Measurements from ENCODE around the gene XXYLT1. TPM values are rescaled to one million over a fixed set of nuclear protein-coding genes. Genes with fewer than 3 reads are reported as not detected.
"Not testable (repeated sequence)": the region's sequence is repeated elsewhere in the genome, so short reads cannot be mapped to it uniquely, and the experiment has no call there.

Gene XXYLT1
- total RNA-seq, 2 experiments from 2014 or later = 5.4 to 5.7 TPM

GRCh38 chr3:195040094-195040493, 230.9 kb downstream of the XXYLT1 start:
- DNase-seq (no peak), ATAC-seq (no peak)
- Mint-ChIP-seq H3K4me1 (no peaks in the 10 kb centered on the region), H3K36me3 (ENCODE audit: low read depth) (no peaks in the 10 kb centered on the region), H3K9me3 (ENCODE audit: low read depth) (no peaks in the 10 kb centered on the region), H3K27ac (no peak overlapping the region), H3K27me3 (no peaks in the 10 kb centered on the region), H3K4me3 (no peak overlapping the region)
- ChIA-PET CTCF (interaction anchor here (0.6 kb wide), 1 partner anchor 519 kb away, joined by 3 read pairs; no protein-coding TSS in a partner anchor), POLR2A (no interaction called here)
- intact Hi-C loops (cut with DNase I, micrococcal nuclease) = no loop called here

GRCh38 chr3:195039180-195039843, 231.6 kb downstream of the XXYLT1 start:
- no peak for DNase-seq
- Mint-ChIP-seq H3K27me3 (no peaks in the 10 kb centered on the region), H3K4me1 (no peaks in the 10 kb centered on the region), H3K27ac (no peak overlapping the region), H3K36me3 (ENCODE audit: low read depth) (no peaks in the 10 kb centered on the region), H3K4me3 (no peak overlapping the region), H3K9me3 (ENCODE audit: low read depth) (no peaks in the 10 kb centered on the region)
- no peak for ATAC-seq
- POLR2A ChIA-PET = no interaction called here
- intact Hi-C loops (cut with DNase I, micrococcal nuclease) = no loop called here
- CTCF ChIA-PET = interaction anchor here (1.4 kb wide), 1 partner anchor 9 kb away, joined by 4 read pairs; no protein-coding TSS in a partner anchor

- H3K9me3 Mint-ChIP-seq (ENCODE audit: low read depth) = no peaks in the 10 kb centered on the region
- ChIA-PET CTCF (no interaction called here), POLR2A (no interaction called here)
- H3K4me3 Mint-ChIP-seq = no peak overlapping the region
- H3K27ac Mint-ChIP-seq = no peak overlapping the region
- ATAC-seq (no peak), DNase-seq (no peak)
- no peaks in the 10 kb centered on the region for H3K27me3 Mint-ChIP-seq
- intact Hi-C loops (cut with DNase I, micrococcal nuclease) = no loop called here
- H3K4me1 Mint-ChIP-seq = no peaks in the 10 kb centered on the region
- H3K36me3 Mint-ChIP-seq (ENCODE audit: low read depth) = no peaks in the 10 kb centered on the region
Measured at GRCh38 chr3:195038161-195038560, 232.8 kb downstream of the XXYLT1 start.

- POLR2A ChIA-PET = not testable (repeated sequence)
Measured at GRCh38 chr3:195037586-195037985, 233.4 kb downstream of the XXYLT1 start.

GRCh38 chr3:195036974-195037373, 234.0 kb downstream of the XXYLT1 start:
- no peaks in the 10 kb centered on the region for H3K4me1 Mint-ChIP-seq
- ChIA-PET POLR2A (no interaction called here), CTCF (interaction anchor here (0.7 kb wide), 2 partner anchors 19 to 232 kb away, joined by 3 read pairs; no protein-coding TSS in a partner anchor)
- H3K4me3 Mint-ChIP-seq = no peak overlapping the region
- ATAC-seq (no peak), DNase-seq (no peak)
- intact Hi-C loops (cut with DNase I, micrococcal nuclease) = no loop called here
- no peaks in the 10 kb centered on the region for H3K27me3 Mint-ChIP-seq
- H3K9me3 Mint-ChIP-seq (ENCODE audit: low read depth) = no peaks in the 10 kb centered on the region
- H3K36me3 Mint-ChIP-seq (ENCODE audit: low read depth) = no peaks in the 10 kb centered on the region
- H3K27ac Mint-ChIP-seq = no peak overlapping the region

More at GRCh38 chr3:195037586-195037985, 233.4 kb downstream of the XXYLT1 start:
- H3K27me3 Mint-ChIP-seq; intact Hi-C loops (cut with DNase I, micrococcal nuclease); CTCF ChIA-PET; H3K4me1 Mint-ChIP-seq; H3K9me3 Mint-ChIP-seq (ENCODE audit: low read depth); DNase-seq; H3K4me3 Mint-ChIP-seq; H3K36me3 Mint-ChIP-seq (ENCODE audit: low read depth); H3K27ac Mint-ChIP-seq; ATAC-seq: not testable (repeated sequence)

GRCh38 chr3:195036574-195036973, 234.4 kb downstream of the XXYLT1 start:
- CTCF ChIA-PET = interaction anchor here (0.7 kb wide), 2 partner anchors 19 to 233 kb away, joined by 3 read pairs; no protein-coding TSS in a partner anchor
- no peaks in the 10 kb centered on the region for H3K9me3 Mint-ChIP-seq (ENCODE audit: low read depth)

GRCh38 chr3:195036203-195036505, 234.8 kb downstream of the XXYLT1 start:
- intact Hi-C loops (cut with DNase I, micrococcal nuclease) = no loop called here
- Mint-ChIP-seq H3K4me3 (no peak overlapping the region), H3K4me1 (no peaks in the 10 kb centered on the region), H3K27ac (no peak overlapping the region), H3K9me3 (ENCODE audit: low read depth) (no peaks in the 10 kb centered on the region), H3K36me3 (ENCODE audit: low read depth) (no peaks in the 10 kb centered on the region), H3K27me3 (no peaks in the 10 kb centered on the region)
- ATAC-seq (no peak), DNase-seq (no peak)
- ChIA-PET CTCF (no interaction called here), POLR2A (no interaction called here)

More at GRCh38 chr3:195036574-195036973, 234.4 kb downstream of the XXYLT1 start:
- POLR2A ChIA-PET = no interaction called here
- intact Hi-C loops (cut with DNase I, micrococcal nuclease) = no loop called here
- Mint-ChIP-seq H3K27me3 (no peaks in the 10 kb centered on the region), H3K36me3 (ENCODE audit: low read depth) (no peaks in the 10 kb centered on the region), H3K4me1 (no peaks in the 10 kb centered on the region), H3K4me3 (no peak overlapping the region), H3K27ac (no peak overlapping the region)
- ATAC-seq (no peak), DNase-seq (no peak)

GRCh38 chr3:195035345-195036202, 235.4 kb downstream of the XXYLT1 start:
- no peak overlapping the region for H3K27ac Mint-ChIP-seq
- H3K9me3 Mint-ChIP-seq (ENCODE audit: low read depth) = no peaks in the 10 kb centered on the region
- DNase-seq = peak; percentile 16
- H3K36me3 Mint-ChIP-seq (ENCODE audit: low read depth) = no peaks in the 10 kb centered on the region
- ChIA-PET POLR2A (no interaction called here), CTCF (no interaction called here)
- ATAC-seq = no peak
- no peaks in the 10 kb centered on the region for H3K27me3 Mint-ChIP-seq
- intact Hi-C loops (cut with DNase I, micrococcal nuclease) = no loop called here
- H3K4me3 Mint-ChIP-seq = no peak overlapping the region
- H3K4me1 Mint-ChIP-seq = no peaks in the 10 kb centered on the region

GRCh38 chr3:195034541-195034940, 236.4 kb downstream of the XXYLT1 start:
- no peak for ATAC-seq
- Mint-ChIP-seq H3K27ac (no peak overlapping the region), H3K27me3 (peaks cover under 1% of the 10 kb centered on the region), H3K4me1 (no peaks in the 10 kb centered on the region), H3K36me3 (ENCODE audit: low read depth) (no peaks in the 10 kb centered on the region), H3K9me3 (ENCODE audit: low read depth) (no peaks in the 10 kb centered on the region), H3K4me3 (no peak overlapping the region)
- ChIA-PET CTCF (interaction anchor here (0.6 kb wide), 1 partner anchor 1029 kb away, joined by 3 read pairs; no protein-coding TSS in a partner anchor), POLR2A (no interaction called here)
- intact Hi-C loops (cut with DNase I, micrococcal nuclease) = no loop called here
- DNase-seq = no peak

GRCh38 chr3:195034101-195034500, 236.9 kb downstream of the XXYLT1 start:
- CTCF ChIA-PET = no interaction called here
- DNase-seq = no peak
- H3K4me1 Mint-ChIP-seq = no peaks in the 10 kb centered on the region
- no peak overlapping the region for H3K27ac Mint-ChIP-seq
- H3K9me3 Mint-ChIP-seq (ENCODE audit: low read depth) = no peaks in the 10 kb centered on the region
- no peaks in the 10 kb centered on the region for H3K36me3 Mint-ChIP-seq (ENCODE audit: low read depth)
- ATAC-seq = no peak
- no peak overlapping the region for H3K4me3 Mint-ChIP-seq
- H3K27me3 Mint-ChIP-seq = peaks cover 3% of the 10 kb centered on the region
- POLR2A ChIA-PET = no interaction called here
- intact Hi-C loops (cut with DNase I, micrococcal nuclease) = no loop called here

- ChIA-PET POLR2A (no interaction called here), CTCF (interaction anchor here (1.0 kb wide), 1 partner anchor 16 kb away, joined by 4 read pairs; no protein-coding TSS in a partner anchor)
- Mint-ChIP-seq H3K36me3 (ENCODE audit: low read depth) (no peaks in the 10 kb centered on the region), H3K9me3 (ENCODE audit: low read depth) (no peaks in the 10 kb centered on the region), H3K4me3 (no peak overlapping the region), H3K27ac (no peak overlapping the region), H3K27me3 (peaks cover 3% of the 10 kb centered on the region), H3K4me1 (no peaks in the 10 kb centered on the region)
- intact Hi-C loops (cut with DNase I, micrococcal nuclease) = no loop called here
- DNase-seq (no peak), ATAC-seq (no peak)
Measured at GRCh38 chr3:195033531-195034091, 237.3 kb downstream of the XXYLT1 start.

GRCh38 chr3:195032955-195033354, 238.0 kb downstream of the XXYLT1 start:
- no peaks in the 10 kb centered on the region for H3K36me3 Mint-ChIP-seq (ENCODE audit: low read depth)
- CTCF ChIA-PET = interaction anchor here (1.0 kb wide), 1 partner anchor 16 kb away, joined by 4 read pairs; no protein-coding TSS in a partner anchor
- no peaks in the 10 kb centered on the region for H3K9me3 Mint-ChIP-seq (ENCODE audit: low read depth)
- H3K4me3 Mint-ChIP-seq = no peak overlapping the region
- intact Hi-C loops (cut with DNase I, micrococcal nuclease) = no loop called here
- H3K4me1 Mint-ChIP-seq = no peaks in the 10 kb centered on the region
- DNase-seq = no peak
- no peak for ATAC-seq
- no peak overlapping the region for H3K27ac Mint-ChIP-seq
- peaks cover 3% of the 10 kb centered on the region for H3K27me3 Mint-ChIP-seq
- POLR2A ChIA-PET = no interaction called here
